Activated B cell treated with CpG ODN at 0.5 μM for 24 hours (primary cell): Measurements from ENCODE around the gene CST2. TPM values are rescaled to one million over a fixed set of nuclear protein-coding genes. Genes with fewer than 3 reads are reported as not detected.
"Not testable (repeated sequence)": the region's sequence is repeated elsewhere in the genome, so short reads cannot be mapped to it uniquely, and the experiment has no call there.

Experiments used
- ATAC-seq: fragments of 200-7000 bp; cut with Tn5 transposase; one replicate; pipeline ENCODE4 v1.10.0; 2021; ENCODE audit warnings: low read depth, mild to moderate bottlenecking, moderate library complexity
- CTCF ChIA-PET: fragments of 350-600 bp; sonication (Branson Sonifier 250); formaldehyde crosslinking; loops from one replicate; lab custom pipeline; 2021; ENCODE audit warnings: antibody characterized with exemption; lab: Charles Lee
- POLR2A ChIA-PET: fragments of 350-600 bp; sonication (Branson Sonifier 250); formaldehyde crosslinking; loops from one replicate; lab custom pipeline; 2021; ENCODE audit warnings: antibody characterized with exemption; lab: Charles Lee
- DNase-seq: peaks from one replicate; pipeline ENCODE4 v3.0.0; 2022
- H3K27ac Mint-ChIP-seq: one replicate; pipeline ENCODE4 v1.8.0; 2020; ENCODE audit warnings: mixed read lengths
- H3K27me3 Mint-ChIP-seq: one replicate; pipeline ENCODE4 v1.8.0; 2021; ENCODE audit warnings: mixed read lengths
- H3K36me3 Mint-ChIP-seq: one replicate; pipeline ENCODE4 v1.8.0; 2021; ENCODE audit warnings: low read depth, mixed read lengths
- H3K4me1 Mint-ChIP-seq: one replicate; pipeline ENCODE4 v1.8.0; 2021; ENCODE audit warnings: mixed read lengths
- H3K4me3 Mint-ChIP-seq: one replicate; pipeline ENCODE4 v1.8.0; 2020; ENCODE audit warnings: mild to moderate bottlenecking, mixed read lengths
- H3K9me3 Mint-ChIP-seq: one replicate; pipeline ENCODE4 v1.8.0; 2020; ENCODE audit warnings: mixed read lengths
- intact Hi-C: fragments of 100-400 bp; cut with micrococcal nuclease; formaldehyde crosslinking; loops from one replicate; pipeline ENCODE4 v1.15.1; 2024
- total RNA-seq: library from RNA; stranded (reverse); gene quantifications from 2 replicates; pipeline ENCODE4 v1.2.3, GENCODE V29; 2022
- TF ChIP-seq, protein P1 (sequence below): fragments of 200-600 bp; IDR thresholded peaks from one replicate; pipeline ENCODE4 v1.8.0; 2022; ENCODE audit warnings: antibody characterized with exemption, mild to moderate bottlenecking

Gene CST2
- total RNA-seq, 1 donor from 2014 or later: not detected

DNA sequence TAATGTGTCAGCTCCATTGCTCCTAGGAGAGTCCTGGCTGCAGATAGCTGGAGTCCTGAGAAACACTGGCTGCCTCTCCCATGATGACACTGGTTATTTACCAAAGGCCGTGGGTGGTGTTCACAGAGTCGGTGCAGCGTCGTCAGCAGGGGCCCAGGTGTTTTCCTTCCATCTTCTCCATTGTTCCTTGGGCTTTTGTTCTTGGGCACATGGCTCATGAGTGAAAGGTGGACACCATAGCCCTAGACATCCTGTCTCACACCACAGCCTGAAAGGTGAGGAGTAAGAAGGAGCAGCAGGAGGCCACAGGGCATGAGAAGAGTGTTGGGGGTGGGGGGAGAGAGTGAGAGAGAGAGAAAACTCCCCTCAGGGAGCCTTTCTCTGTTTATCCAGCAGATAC lies 43.9 kb upstream of the CST2 start:
- TF ChIP-seq, protein P1, sequence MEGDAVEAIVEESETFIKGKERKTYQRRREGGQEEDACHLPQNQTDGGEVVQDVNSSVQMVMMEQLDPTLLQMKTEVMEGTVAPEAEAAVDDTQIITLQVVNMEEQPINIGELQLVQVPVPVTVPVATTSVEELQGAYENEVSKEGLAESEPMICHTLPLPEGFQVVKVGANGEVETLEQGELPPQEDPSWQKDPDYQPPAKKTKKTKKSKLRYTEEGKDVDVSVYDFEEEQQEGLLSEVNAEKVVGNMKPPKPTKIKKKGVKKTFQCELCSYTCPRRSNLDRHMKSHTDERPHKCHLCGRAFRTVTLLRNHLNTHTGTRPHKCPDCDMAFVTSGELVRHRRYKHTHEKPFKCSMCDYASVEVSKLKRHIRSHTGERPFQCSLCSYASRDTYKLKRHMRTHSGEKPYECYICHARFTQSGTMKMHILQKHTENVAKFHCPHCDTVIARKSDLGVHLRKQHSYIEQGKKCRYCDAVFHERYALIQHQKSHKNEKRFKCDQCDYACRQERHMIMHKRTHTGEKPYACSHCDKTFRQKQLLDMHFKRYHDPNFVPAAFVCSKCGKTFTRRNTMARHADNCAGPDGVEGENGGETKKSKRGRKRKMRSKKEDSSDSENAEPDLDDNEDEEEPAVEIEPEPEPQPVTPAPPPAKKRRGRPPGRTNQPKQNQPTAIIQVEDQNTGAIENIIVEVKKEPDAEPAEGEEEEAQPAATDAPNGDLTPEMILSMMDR: no peak
- Mint-ChIP-seq H3K27ac (no peak overlapping the region), H3K36me3 (no peaks in the 10 kb centered on the region), H3K4me3 (no peak overlapping the region), H3K4me1 (peaks cover 2% of the 10 kb centered on the region), H3K27me3 (peaks cover 5% of the 10 kb centered on the region), H3K9me3 (no peaks in the 10 kb centered on the region)
- POLR2A ChIA-PET: no interaction called here
- intact Hi-C loops: no loop called here
- no peak for DNase-seq
- CTCF ChIA-PET: no interaction called here
- no peak for ATAC-seq

DNA sequence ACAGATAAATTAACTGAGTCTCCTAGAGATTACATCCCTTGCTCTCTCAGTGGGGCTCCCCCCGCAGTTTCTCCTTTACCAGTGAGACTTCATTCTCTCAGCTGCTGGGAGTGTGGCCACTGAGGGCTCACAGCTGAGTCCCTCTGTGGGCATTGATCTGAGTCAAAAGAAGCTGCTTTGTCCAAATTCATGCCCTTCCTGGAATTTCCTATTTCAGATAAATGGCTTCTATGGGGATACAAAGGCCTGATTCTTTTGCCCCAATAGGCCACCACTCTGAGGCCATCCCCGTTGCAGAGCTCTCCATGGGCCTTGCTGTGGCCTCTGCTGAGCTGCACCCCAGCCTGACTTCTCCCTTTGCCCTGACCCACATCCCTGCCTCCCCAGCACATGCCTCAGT lies 43.0 kb upstream of the CST2 start:
- Mint-ChIP-seq H3K27me3 (peaks cover 5% of the 10 kb centered on the region), H3K9me3 (no peaks in the 10 kb centered on the region), H3K27ac (no peak overlapping the region), H3K36me3 (no peaks in the 10 kb centered on the region), H3K4me3 (no peak overlapping the region), H3K4me1 (no peaks in the 10 kb centered on the region)
- CTCF ChIA-PET: no interaction called here
- POLR2A ChIA-PET: no interaction called here
- intact Hi-C loops: no loop called here
- DNase-seq (no peak), ATAC-seq (no peak)
- TF ChIP-seq, protein P1: no peak

DNA sequence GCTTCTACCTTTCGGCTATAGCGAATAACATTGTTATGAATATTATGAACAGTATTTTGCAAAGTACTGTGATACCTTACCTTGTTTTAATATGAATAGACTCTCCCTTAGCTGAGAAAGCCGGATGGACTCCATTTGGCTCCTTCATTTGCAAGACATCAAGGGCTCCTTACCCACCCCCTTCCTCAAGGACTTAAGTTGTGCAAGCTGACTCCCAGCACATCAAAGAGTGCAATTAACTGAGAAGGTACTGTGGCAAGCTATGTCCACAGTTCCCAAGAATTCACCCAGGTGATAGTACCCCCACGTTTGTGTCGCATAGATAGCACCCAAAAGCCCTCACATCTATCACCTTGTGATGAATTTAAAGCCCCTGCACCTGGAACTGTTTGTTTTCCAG lies 41.8 kb upstream of the CST2 start:
- CTCF ChIA-PET: no interaction called here

DNA sequence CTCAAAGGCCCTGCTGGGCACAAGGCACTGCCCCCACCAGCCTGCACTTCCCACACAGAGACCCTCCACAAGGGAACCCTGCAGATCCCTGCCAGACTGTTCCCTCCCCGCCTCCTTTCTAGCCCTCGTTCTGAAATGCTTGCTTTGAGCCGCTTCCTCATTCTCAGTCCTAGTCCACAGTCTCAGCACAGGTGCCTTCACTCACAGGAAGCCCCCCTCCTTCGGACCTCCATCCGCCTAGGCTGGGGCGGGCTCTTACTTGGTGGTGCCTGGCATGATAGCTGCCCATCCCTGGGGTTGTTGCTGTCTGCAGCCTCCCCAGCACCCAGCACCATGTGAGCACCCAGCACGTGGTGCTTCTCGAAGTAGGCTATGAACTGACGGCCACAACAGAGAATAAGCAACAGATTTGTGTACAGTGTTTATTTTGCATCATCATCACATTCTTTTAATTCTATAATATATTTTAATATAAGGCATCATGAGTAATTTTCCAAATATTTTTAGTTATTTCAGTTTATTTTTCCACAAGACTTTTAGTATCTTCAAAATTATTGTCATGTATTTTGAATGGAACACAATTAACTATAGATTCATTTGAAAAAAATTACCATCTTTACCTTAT lies 40.7 kb upstream of the CST2 start:
- intact Hi-C loops: no loop called here
- Mint-ChIP-seq H3K27ac (no peak overlapping the region), H3K4me1 (no peaks in the 10 kb centered on the region), H3K27me3 (peaks cover 5% of the 10 kb centered on the region), H3K9me3 (no peaks in the 10 kb centered on the region), H3K4me3 (no peak overlapping the region), H3K36me3 (no peaks in the 10 kb centered on the region)
- CTCF ChIA-PET: no interaction called here
- TF ChIP-seq, protein P1: no peak
- DNase-seq (no peak), ATAC-seq (no peak)
- POLR2A ChIA-PET: no interaction called here

More for the DNA sequence above, 41.8 kb upstream of the CST2 start:
- Mint-ChIP-seq H3K36me3 (no peaks in the 10 kb centered on the region), H3K4me1 (no peaks in the 10 kb centered on the region), H3K9me3 (no peaks in the 10 kb centered on the region), H3K27me3 (peaks cover 5% of the 10 kb centered on the region), H3K27ac (no peak overlapping the region), H3K4me3 (no peak overlapping the region)
- intact Hi-C loops: no loop called here
- DNase-seq (no peak), ATAC-seq (no peak)
- TF ChIP-seq, protein P1: no peak
- POLR2A ChIA-PET: no interaction called here

DNA sequence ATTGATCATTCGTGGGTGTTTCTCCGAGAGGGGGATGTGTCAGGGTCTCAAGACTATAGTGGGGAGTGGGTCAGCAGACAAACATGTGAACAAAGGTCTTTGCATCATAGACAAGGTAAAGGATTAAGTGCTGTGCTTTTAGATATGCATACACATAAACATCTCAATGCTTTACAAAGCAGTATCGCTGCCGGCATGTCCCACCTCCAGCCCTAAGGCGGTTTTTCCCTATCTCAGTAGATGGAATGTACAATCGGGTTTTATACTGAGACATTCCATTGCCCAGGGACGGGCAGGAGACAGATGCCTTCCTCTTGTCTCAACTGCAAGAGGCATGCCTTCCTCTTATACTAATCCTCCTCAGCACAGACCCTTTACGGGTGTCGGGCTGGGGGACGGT lies 34.2 kb upstream of the CST2 start:
- ATAC-seq: not testable (repeated sequence)

More for the DNA sequence above, 34.2 kb upstream of the CST2 start:
- H3K36me3 Mint-ChIP-seq, DNase-seq, H3K9me3 Mint-ChIP-seq, H3K27me3 Mint-ChIP-seq, H3K27ac Mint-ChIP-seq, POLR2A ChIA-PET, H3K4me1 Mint-ChIP-seq, CTCF ChIA-PET, intact Hi-C loops, H3K4me3 Mint-ChIP-seq: not testable (repeated sequence)
